ENCODE data around the gene SP1.
"Not testable (repeated sequence)": the region's sequence is repeated elsewhere in the genome, so short reads cannot be mapped to it uniquely, and the experiment has no call there.

The SP1 gene

DNA sequence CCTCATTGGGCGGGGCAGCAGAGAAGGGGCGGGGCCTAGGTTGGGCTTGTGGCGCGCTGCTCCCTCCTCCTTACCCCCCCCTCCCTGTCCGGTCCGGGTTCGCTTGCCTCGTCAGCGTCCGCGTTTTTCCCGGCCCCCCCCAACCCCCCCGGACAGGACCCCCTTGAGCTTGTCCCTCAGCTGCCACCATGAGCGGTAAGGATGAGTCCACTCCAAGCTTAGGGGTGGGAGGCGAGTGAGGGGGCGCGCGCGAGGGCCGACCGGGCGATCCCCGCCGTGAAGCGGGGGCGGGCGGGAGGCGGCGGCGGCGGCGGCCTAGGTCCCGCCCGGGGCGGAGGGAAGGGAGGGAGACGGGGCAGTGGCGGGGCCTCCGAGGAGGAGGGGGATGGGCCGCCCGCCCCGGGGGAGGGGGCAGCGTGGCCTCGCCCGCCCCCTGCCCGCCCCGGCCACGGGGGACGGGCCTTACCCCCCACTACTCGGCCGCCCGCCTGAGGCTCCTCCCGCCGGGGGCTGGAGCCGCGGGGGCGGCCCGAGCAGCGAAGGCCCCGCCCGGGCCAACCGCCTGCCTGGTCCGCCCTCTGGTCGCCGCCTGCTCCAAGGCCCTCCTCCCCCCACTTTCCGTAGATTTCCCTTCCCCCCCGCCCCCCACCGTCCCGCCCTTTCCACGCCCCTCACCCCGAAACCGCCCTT is at the start of gene SP1:
TSS of gene SP1 (plus strand) at position 73 of the 690 bp plus-strand sequence. CDS start at position 189, 116 bp downstream.
- DNase-seq (ENCODE audit: low spot score), result peak; percentile 96

DNA sequence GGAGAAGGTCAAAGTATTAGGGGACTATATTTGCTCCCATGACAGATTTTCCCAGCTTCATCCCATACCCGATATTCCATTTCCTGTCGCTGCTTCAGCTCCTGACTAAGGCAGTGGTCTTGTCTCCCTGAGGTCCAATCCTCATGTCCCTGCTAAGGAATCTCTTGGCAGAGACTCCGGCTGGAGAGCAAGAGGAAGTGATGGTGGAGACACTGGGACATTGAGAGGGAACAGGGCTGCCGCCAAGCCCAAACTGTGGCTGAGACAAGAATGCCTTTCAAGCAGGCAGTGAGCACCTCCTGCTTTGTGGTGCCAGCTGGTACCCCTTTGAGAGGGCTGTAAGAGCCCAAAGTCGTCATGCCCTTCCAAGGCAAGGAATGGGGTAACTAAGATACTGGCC is 49.3 kb upstream of the SP1 start:
- DNase-seq (ENCODE audit: low spot score), result no peak

DNA sequence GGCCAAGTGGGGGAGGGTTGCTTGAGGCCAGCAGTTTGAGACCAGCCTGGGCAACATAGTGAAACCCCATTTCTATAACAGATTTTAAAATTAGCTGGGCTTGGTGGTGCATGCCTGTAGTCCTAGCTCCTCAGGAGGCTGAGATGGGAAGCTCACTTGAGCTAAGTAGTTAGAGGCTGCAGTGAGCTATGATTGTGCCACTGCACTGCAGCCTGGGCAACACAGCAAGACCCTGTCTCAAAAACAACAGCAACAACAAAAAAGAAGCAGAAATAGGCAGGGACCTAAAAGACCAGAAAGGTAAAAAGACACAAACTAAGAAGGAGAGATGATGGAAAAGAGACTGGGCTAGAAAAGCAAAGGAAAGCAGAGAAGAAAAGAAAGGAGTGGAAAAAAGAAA is 47.6 kb upstream of the SP1 start:
- not testable (repeated sequence) for DNase-seq (ENCODE audit: low spot score)

- DNase-seq (ENCODE audit: low spot score), result no peak
Observed at GRCh38 chr12:53332744-53333143, 47.2 kb upstream of the SP1 start.

DNA sequence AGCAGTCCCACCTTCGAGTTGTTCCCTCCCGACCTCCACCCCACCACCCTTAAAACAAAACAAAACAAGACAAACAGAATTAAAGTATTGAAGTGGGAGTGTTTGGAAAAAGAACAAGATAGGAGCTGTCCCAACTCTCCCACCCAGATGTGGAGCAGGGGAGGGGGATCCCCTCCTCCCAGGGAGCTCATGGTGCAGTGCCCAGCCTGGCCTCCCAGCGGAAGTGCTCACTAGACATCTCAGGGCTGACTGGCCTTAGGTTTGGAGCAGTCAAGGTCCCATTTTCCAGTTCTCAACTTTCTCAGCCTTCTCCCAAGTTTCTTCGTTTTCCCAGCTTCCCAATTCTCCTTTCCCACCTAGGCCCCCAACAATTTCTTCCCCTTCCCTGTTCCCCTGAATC is 46.7 kb upstream of the SP1 start:
- DNase-seq (ENCODE audit: low spot score), result no peak

DNA sequence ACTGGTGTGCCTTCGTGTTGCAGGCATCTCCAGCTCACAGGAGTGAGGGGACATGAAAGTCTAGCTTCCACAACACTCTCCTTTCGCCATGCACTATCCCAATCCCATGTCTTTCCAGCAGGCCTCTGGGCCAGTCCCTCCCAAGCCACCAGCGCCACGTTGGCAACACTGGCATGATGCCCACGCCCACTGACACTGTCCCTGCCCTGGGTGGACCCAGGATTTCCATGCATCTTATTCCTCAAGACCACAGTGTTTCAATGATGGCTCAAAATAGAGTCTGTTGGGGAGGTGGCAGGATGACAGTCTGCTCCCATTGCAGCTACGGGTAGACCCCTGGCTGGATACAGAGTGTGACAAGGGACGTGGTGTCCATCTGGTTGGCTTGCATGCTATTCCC is 46.1 kb upstream of the SP1 start:
- DNase-seq (ENCODE audit: low spot score), result no peak

DNA sequence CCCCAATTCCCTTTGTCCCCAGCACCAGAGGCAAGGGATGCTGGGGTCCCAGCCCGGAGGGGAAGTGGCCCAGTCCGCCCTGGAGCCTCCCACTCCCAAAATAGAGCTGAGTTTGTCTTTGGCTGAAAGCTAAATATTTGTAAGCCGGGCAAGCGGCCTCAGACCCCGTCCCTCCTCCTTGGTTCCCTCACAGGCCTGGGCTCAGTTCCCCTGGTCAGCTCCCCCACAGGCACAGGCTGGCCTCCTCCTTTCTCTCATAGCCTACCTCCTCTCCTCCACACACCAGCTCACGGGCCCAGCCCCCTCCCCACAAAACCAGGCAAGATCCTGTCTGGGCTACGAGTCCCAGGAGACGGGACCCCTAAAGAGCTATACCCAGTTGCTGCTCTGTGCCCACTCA is 45.2 kb upstream of the SP1 start:
- DNase-seq (ENCODE audit: low spot score), result no peak

DNA sequence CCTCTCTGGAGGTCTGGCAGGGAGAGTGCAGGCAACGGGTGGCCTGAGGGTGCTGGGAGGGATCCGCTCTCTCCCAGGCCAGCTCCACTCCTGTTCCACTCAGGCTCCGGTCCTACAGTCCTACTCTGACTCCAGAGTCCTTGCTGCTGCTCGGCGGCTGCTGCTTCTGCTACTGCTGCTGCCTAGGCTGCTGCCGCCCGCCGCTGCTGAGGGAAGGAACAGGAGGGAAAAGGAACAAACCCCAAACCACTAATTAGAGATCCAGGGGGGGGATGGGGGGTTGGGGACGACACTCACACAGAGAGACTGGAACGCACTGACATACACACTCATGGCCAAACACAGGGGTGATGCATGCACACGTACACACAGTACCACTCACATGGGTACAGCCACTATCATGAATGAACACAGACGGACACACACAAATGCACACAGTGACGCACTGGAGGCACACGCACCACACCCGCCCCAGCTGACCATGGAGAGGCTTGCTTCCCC is 43.7 kb upstream of the SP1 start, which contains the start of gene SP7:
TSS of gene SP7 (minus strand) at position 174 of the 501 bp plus-strand sequence. CDS start 708 bp downstream, outside the sequence.
- no peak for DNase-seq (ENCODE audit: low spot score)

DNA sequence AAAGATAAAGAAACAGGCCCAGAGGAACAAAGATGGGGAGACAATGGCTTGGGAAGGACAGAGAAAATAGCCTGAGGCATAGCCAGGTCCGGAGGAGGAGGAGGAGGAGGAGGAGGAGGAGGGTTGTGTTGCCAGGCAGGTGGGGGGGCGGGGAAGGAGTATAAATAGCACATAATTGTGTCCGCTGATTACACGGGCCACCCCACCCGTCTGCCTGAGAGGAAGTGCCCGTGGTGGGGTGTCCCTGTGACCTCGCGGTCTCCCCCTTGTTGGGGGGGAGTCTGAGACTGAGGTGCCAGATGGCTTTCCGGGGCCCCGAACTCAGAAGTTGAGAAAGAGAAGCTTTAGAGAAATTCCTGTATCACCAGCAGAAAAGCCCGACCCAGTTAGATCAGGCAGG is 42.0 kb upstream of the SP1 start:
- DNase-seq (ENCODE audit: low spot score), result no peak

DNA sequence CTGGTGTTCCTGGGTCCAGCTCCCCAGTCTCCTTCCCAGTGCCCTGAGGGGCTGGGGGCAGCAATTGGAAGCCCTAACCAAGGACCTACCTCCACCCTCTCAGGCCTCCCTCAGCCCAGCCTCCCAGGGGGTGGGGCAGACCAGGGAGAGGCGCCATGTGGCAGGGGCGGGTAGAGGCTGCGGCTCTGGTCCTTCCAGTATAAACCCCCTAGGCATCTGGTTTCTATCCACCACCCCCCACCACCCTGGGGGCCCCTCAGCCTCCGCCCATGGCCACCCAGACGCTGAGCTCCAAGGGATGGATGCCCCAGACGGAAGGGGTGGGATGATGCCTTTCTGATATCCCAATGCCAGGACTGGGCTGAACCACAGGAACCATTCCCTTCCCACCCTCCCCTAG is 41.1 kb upstream of the SP1 start:
- DNase-seq (ENCODE audit: low spot score), result no peak

GRCh38 chr12:53340398-53340797 is 39.6 kb upstream of the SP1 start:
- DNase-seq (ENCODE audit: low spot score), result no peak

DNA sequence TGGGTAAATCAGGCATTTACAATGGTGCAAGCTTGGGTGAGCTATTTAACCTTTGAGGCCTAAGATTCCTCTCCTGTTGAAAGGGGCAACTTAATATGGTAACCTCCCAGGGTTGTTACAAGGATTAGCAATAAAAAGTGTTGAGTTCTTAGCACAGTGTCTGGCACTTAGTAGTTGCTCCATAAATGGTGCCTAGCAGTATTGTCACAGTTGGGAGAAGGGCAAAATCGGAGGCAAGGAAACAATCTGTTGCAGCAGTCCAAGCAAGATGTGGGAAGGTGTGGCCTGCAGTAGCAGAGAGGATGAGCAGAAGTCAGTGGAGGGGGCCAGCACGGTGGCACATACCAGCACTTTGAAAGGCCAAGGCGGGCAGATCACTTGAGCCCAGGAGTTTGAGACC is 36.5 kb upstream of the SP1 start:
- DNase-seq (ENCODE audit: low spot score), result no peak

- no peak for DNase-seq (ENCODE audit: low spot score)
Observed at GRCh38 chr12:53343969-53344368, 36.0 kb upstream of the SP1 start.

GRCh38 chr12:53344487-53344823 is 35.5 kb upstream of the SP1 start:
- no peak for DNase-seq (ENCODE audit: low spot score)

DNA sequence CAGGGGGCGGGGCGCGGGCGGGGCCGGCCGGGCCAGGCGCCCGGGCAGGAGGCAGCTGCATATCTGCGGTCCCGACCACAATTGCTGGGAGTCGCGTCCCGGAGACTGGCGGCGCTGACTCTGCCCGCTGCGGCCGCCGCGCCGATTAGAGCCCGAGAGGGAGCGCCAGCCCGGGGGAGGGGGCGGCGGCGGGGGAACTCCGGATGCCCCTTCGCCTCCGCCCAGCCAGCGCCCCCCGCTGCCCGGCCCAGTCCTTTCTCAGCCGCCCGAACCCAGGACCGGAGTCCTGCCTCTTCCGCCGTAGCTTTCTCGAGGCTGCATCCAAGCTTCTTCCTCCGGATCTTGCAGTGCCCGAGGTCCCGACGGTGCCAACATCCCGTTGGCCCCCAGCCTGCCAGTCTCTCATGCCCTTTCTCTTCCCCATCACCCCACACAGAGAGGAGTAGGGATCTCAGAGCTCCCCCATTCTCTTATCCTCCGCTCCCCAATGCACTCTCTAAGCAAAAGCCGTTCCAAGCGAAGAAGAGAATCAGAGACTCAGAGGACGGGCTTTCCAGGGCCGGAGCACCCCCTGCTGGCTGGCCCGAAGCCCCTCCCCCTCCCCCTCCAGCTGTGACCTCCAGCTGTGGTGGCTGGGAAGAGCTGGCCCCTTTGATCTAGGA is 35.0 kb upstream of the SP1 start:
- peak; percentile 76 for DNase-seq (ENCODE audit: low spot score)

- no peak for DNase-seq (ENCODE audit: low spot score)
Observed at GRCh38 chr12:53345486-53346188, 34.3 kb upstream of the SP1 start.

- DNase-seq (ENCODE audit: low spot score), result no peak
Observed at GRCh38 chr12:53346491-53346890, 33.5 kb upstream of the SP1 start.

DNA sequence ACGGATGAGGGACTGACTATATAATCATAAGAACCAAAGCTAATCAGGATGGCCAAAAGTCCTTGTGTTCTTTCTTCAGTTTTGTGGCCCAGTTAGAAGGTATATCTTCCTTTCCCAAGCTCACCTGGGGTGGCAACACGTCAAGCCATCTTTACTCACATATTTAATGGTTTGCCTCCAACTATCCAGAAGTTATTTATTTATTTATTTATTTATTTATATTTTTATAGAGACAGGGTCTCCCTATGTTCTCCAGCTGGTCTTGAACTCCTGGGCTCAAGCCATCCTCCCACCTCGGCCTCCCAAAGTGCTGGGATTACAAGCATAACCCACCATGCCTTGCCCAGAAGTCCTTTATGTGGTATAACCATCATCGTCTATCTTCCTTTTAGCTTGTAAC is 32.1 kb upstream of the SP1 start:
- no peak for DNase-seq (ENCODE audit: low spot score)

GRCh38 chr12:53352331-53353256 is 27.4 kb upstream of the SP1 start:
- peak; percentile 93 for DNase-seq (ENCODE audit: low spot score)

DNA sequence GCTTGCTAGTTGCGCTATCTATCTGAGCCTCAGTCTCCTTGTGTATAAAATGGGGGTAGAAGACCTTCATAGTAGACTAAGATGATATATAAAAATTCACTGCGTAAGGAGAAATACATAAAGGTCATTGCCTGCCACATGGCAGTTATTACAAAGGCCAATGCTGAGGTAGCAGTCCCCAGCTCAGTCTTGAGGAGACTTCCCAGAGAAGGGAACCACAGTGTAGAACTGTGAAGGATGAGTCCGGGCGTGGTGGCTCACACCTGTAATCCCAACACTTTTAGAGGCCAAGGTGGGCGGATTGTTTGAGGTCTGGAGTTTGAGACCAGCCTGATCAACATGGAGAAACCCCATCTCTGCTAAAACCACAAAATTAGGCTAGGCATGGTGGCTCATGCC is 26.7 kb upstream of the SP1 start:
- DNase-seq (ENCODE audit: low spot score), result no peak

GRCh38 chr12:53355121-53355520 is 24.9 kb upstream of the SP1 start:
- no peak for DNase-seq (ENCODE audit: low spot score)

DNA sequence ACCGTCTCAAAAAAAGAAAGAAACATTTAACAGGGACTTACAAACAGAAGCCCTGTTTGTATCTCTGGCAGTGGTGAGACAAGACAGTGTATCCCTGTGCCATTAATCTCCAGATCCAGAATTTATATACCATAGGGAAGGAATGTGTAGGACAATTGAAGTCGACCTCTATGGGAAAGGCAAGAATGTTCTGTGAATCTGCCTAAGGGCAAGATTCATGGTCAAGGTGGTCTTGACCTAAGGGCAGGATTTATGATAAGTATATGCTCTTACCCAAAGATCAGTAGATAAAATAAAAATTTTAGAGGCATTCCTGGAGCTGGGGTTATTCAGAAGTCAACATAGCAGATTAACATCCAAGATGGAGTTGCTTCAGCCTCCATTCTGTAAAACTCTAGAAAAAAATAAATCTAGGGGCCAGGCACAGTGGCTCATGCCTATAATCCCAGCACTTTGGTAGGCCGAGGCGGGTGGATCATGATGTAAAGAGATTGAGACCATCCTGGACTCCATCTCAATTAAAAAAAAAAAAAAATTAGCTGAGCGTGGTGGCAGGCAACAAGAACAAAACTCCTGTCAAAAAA is 21.0 kb upstream of the SP1 start:
- DNase-seq (ENCODE audit: low spot score), result no peak

Measured in LoVo (cell line).